Measurements from ENCODE around the gene RAX.

The RAX gene

GRCh38 chr18:59231877-59232276 is 41.4 kb downstream of the RAX start:
- TF ChIP-seq CTCF (IDR thresholded peaks at IDR 0.05; ENCODE audit: low read depth, low read length): no peak
- DNase-seq: no peak
- Histone ChIP-seq H3K9me3 (no peaks in the 10 kb centered on the region), H3K36me3 (no peaks in the 10 kb centered on the region), H3K4me1 (no peaks in the 10 kb centered on the region), H3K27me3 (peaks cover 4% of the 10 kb centered on the region; the same call in 1 of the 2 replicates), H3K4me3 (ENCODE audit: low read depth, low read length) (no peak overlapping the region)

DNA sequence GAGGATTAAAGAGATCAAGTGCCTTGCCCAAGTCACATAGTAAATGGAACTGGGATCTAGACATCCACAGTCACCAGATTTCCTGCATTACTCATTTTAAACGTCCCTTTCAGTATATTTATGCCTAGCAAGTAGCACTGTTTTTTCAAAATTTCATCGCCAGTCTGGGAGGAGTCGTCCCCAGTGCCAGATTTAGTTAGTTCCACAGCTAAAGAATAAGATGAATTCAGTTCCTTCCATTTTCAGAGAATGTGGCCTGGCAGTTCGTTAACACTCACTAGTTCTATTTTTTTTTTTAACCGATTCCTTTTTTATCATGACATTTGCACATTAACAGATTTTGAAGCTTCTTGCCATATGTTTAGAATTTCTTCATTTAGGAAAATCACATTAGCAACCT is 42.1 kb downstream of the RAX start:
- TF ChIP-seq CTCF (IDR thresholded peaks at IDR 0.05; ENCODE audit: low read depth, low read length): no peak
- Histone ChIP-seq H3K4me1 (no peaks in the 10 kb centered on the region), H3K9me3 (no peaks in the 10 kb centered on the region), H3K4me3 (ENCODE audit: low read depth, low read length) (no peak overlapping the region), H3K27me3 (peaks cover 4% of the 10 kb centered on the region; the same call in 1 of the 2 replicates), H3K36me3 (no peaks in the 10 kb centered on the region)
- DNase-seq: no peak

DNA sequence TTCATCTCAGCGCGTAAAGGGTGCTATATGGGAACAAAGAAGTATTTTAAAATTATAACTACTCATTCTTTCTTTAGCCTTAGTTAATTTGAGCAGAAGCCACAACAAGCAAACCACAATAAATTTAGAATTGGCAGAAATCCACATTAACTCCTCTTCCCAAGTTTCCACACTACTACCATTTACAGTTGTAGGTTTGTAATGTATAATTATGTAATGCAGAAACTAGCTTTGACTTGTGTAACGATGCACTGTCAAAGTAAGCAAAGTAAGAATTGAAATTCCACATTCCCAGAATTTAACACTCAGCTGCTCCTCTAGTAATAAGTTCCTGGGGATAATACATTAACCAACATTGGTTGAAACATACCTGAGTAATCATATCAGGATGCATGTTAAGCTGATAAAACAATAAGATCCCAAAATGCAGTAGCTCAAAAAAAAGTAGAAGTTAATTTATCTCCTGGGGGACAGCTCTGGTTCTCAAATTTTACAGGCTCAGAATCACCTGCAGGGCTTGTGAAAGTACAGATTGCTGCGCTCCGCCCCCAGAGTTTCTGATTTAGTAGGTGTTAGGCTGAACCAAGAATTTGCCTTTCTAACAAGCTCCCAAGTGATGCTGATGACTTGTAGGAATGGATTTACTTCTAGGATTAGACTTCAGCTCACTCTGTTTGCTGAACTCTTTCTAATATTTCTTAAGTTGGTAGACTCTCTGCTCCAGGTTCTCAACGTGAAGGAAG is 43.4 kb downstream of the RAX start:
- TF ChIP-seq CTCF (IDR thresholded peaks at IDR 0.05; ENCODE audit: low read depth, low read length): no peak
- DNase-seq: no peak
- H3K27me3 ChIP-seq: peaks cover 4% of the 10 kb centered on the region; the same call in 1 of the 2 replicates
- H3K9me3 ChIP-seq: no peaks in the 10 kb centered on the region
- no peaks in the 10 kb centered on the region for H3K4me1 ChIP-seq
- H3K4me3 ChIP-seq (ENCODE audit: low read depth, low read length): no peak overlapping the region
- no peaks in the 10 kb centered on the region for H3K36me3 ChIP-seq

DNA sequence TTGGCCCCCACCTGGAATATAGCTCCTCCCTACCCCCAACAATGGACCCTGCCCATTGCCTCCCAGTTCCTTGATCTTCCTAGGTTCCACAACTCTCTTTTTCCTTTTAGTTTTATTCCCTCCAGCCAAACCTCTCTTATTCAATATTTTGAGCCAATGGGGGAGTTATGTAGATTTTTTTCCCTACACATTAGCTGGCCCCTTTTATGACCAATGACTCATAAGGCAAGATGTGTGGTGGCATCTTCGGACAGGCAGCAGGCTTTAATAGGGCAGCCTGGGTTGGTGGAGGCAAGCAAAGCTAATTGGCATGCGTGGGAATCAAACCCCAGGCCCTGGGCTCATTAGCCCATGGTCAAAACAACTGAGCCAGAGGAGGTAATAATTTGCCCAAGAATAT is 44.1 kb downstream of the RAX start:
- no peaks in the 10 kb centered on the region for H3K4me1 ChIP-seq

GRCh38 chr18:59228351-59228750 is 44.9 kb downstream of the RAX start:
- Histone ChIP-seq H3K4me3 (ENCODE audit: low read depth, low read length) (no peak overlapping the region), H3K4me1 (no peaks in the 10 kb centered on the region), H3K27me3 (peaks cover 16% of the 10 kb centered on the region), H3K36me3 (no peaks in the 10 kb centered on the region), H3K9me3 (no peaks in the 10 kb centered on the region)
- DNase-seq: no peak
- TF ChIP-seq CTCF (IDR thresholded peaks at IDR 0.05; ENCODE audit: low read depth, low read length): no peak

More for the DNA sequence above, 44.1 kb downstream of the RAX start:
- Histone ChIP-seq H3K27me3 (peaks cover 9% of the 10 kb centered on the region), H3K36me3 (no peaks in the 10 kb centered on the region), H3K4me3 (ENCODE audit: low read depth, low read length) (no peak overlapping the region), H3K9me3 (no peaks in the 10 kb centered on the region)
- TF ChIP-seq CTCF (IDR thresholded peaks at IDR 0.05; ENCODE audit: low read depth, low read length): no peak
- DNase-seq: no peak

DNA sequence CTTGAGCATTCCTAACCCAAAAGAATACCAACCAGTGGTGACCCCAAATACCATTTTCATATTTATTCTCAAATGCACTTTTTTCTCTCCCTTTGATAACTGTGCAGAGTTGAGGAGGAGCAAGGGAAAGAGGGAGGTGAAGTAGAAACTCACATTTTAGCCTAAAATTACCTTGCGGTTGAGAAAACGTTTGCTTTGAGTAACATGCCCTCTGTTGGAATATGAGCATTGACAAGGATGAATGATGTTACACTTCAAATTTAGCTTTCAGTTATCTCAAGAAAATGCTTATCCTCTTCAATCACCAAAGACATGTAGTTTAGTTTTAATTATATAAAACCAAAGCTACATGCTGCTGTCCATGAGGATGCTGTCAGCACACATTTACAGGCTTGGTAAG is 50.9 kb downstream of the RAX start:
- H3K4me1 ChIP-seq: no peaks in the 10 kb centered on the region
- no peak for DNase-seq
- H3K27me3 ChIP-seq: peaks cover 52% of the 10 kb centered on the region
- H3K9me3 ChIP-seq: no peaks in the 10 kb centered on the region
- H3K4me3 ChIP-seq (ENCODE audit: low read depth, low read length): no peak overlapping the region
- H3K36me3 ChIP-seq: no peaks in the 10 kb centered on the region
- TF ChIP-seq CTCF (IDR thresholded peaks at IDR 0.05; ENCODE audit: low read depth, low read length): no peak

Data from BE2C (cell line).